ENCODE measurements around the gene SLC44A2.

DNA sequence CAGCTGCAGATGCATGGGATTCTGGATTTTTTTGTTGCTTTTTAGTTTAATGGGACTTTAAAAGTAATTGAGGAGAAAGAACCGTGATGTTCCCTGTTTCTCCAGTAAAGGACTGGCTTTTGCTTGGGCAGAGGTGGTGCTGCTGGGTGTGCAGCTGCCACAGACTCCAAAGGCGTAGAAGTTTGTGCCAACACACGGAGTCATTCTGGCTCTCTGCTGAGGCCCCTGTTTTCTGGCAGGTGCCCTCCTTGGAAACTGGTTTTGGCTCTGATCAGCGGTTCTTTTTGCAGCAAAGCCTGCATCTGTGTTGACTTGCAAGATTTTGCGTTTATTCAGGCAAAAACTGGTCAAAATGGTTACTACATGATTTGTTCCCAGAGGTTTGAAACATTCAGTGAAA lies 59.9 kb downstream of the SLC44A2 start:
- TF ChIP-seq EZH2 (IDR thresholded peaks at IDR 0.05) (no peak), POLR2AphosphoS5 (IDR thresholded peaks at IDR 0.05; ENCODE audit: borderline replicate concordance, low read depth, low read length) (no peak)

Measured in SK-N-MC (cell line).